ENCODE results near the gene MYO1B. TPM values are rescaled to one million over a fixed set of nuclear protein-coding genes. Genes with fewer than 3 reads are reported as not detected.

The MYO1B gene
- total and polyA plus RNA-seq, 10 of the 15 experiments (the other 5 are each of a cell fraction or from before 2014, with no cell fraction given): 0.10 to 4.2 (median 1.6) TPM

GRCh38 chr2:191345788-191346187, 100.6 kb downstream of the MYO1B start:
- in situ Hi-C loops (cut with MboI): no loop called here
- CTCF ChIA-PET: no interaction called here
- FAIRE-seq: no peak

More at GRCh38 chr2:191345788-191346187, 100.6 kb downstream of the MYO1B start:
- no peaks in the 10 kb centered on the region for H3K79me2 ChIP-seq (ENCODE audit: control insufficient read depth, insufficient read depth, low read length)
- intact Hi-C loops (cut with micrococcal nuclease; ENCODE audit: unreplicated experiment): no loop called here
- no peak for TF ChIP-seq FOXK2 (IDR thresholded peaks at IDR 0.05)
- TF ChIP-seq IRF4 (IDR thresholded peaks at IDR 0.05; ENCODE audit: low read depth, low read length): no peak
- no peak for TF ChIP-seq PRDM15 (CRISPR knock-in tag; IDR thresholded peaks at IDR 0.05)
- no peak for TF ChIP-seq EZH2 (IDR thresholded peaks at IDR 0.05; ENCODE audit: borderline replicate concordance, control insufficient read depth, low read depth, low read length)
- TF ChIP-seq, protein P1, sequence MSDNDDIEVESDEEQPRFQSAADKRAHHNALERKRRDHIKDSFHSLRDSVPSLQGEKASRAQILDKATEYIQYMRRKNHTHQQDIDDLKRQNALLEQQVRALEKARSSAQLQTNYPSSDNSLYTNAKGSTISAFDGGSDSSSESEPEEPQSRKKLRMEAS (IDR thresholded peaks at IDR 0.05; ENCODE audit: low read depth, low read length): no peak
- no peak for TF ChIP-seq TAF1 (IDR thresholded peaks at IDR 0.05; ENCODE audit: borderline replicate concordance, low read depth, low read length)
- TF ChIP-seq NFIC (IDR thresholded peaks at IDR 0.05; ENCODE audit: low read depth, low read length): no peak
- no peak for TF ChIP-seq GABPA (IDR thresholded peaks at IDR 0.05; ENCODE audit: low read depth)
- TF ChIP-seq MYC (IDR thresholded peaks at IDR 0.05; ENCODE audit: insufficient read depth, insufficient read length, insufficient replicate concordance, low read length, severe bottlenecking): no peak
- TF ChIP-seq CHD2 (IDR thresholded peaks at IDR 0.05; ENCODE audit: borderline replicate concordance, low read depth, low read length): no peak
- TF ChIP-seq RELA (IDR thresholded peaks at IDR 0.05; ENCODE audit: borderline replicate concordance, partially characterized antibody): no peak
- TF ChIP-seq BCL3 (IDR thresholded peaks at IDR 0.05; ENCODE audit: borderline replicate concordance, insufficient read depth, low read depth, low read length, poor library complexity, severe bottlenecking): no peak
- TF ChIP-seq CREB1 (IDR thresholded peaks at IDR 0.05; ENCODE audit: low read depth): no peak
- TF ChIP-seq, protein P2, sequence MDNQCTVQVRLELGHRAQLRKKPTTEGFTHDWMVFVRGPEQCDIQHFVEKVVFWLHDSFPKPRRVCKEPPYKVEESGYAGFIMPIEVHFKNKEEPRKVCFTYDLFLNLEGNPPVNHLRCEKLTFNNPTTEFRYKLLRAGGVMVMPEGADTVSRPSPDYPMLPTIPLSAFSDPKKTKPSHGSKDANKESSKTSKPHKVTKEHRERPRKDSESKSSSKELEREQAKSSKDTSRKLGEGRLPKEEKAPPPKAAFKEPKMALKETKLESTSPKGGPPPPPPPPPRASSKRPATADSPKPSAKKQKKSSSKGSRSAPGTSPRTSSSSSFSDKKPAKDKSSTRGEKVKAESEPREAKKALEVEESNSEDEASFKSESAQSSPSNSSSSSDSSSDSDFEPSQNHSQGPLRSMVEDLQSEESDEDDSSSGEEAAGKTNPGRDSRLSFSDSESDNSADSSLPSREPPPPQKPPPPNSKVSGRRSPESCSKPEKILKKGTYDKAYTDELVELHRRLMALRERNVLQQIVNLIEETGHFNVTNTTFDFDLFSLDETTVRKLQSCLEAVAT (IDR thresholded peaks at IDR 0.05): no peak
- no peak for TF ChIP-seq STAT3 (IDR thresholded peaks at IDR 0.05; ENCODE audit: low read depth, low read length)
- no peak for TF ChIP-seq JUND (IDR thresholded peaks at IDR 0.05; ENCODE audit: low read depth, low read length)
- TF ChIP-seq DPF2 (IDR thresholded peaks at IDR 0.05): no peak
- TF ChIP-seq, protein P3, sequence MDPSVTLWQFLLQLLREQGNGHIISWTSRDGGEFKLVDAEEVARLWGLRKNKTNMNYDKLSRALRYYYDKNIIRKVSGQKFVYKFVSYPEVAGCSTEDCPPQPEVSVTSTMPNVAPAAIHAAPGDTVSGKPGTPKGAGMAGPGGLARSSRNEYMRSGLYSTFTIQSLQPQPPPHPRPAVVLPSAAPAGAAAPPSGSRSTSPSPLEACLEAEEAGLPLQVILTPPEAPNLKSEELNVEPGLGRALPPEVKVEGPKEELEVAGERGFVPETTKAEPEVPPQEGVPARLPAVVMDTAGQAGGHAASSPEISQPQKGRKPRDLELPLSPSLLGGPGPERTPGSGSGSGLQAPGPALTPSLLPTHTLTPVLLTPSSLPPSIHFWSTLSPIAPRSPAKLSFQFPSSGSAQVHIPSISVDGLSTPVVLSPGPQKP (IDR thresholded peaks at IDR 0.05; ENCODE audit: low read depth, low read length): no peak
- H3K4me3 ChIP-seq: no peak overlapping the region
- no peaks in the 10 kb centered on the region for H3K36me3 ChIP-seq (ENCODE audit: control insufficient read depth in 2 of 2, insufficient read depth in 2 of 2, low read length in 1 of 2)
- ATAC-seq (no peak), DNase-seq (ENCODE audit: low read depth, low spot score) (no peak)
- no peaks in the 10 kb centered on the region for H3K27me3 ChIP-seq (replicated peaks in 1 of 2; ENCODE audit: control insufficient read depth in 2 of 2, insufficient read depth in 2 of 2, low read length in 1 of 2)
- no peak overlapping the region for H3K4me2 ChIP-seq (ENCODE audit: control insufficient read depth, insufficient read depth)
- H4K20me1 ChIP-seq (ENCODE audit: control insufficient read depth, insufficient read depth): no peaks in the 10 kb centered on the region
- no peak overlapping the region for H3K9ac ChIP-seq (ENCODE audit: control insufficient read depth, insufficient read depth, low read length)
- no peak overlapping the region for H3K27ac ChIP-seq (ENCODE audit: control insufficient read depth, insufficient read depth)
- ChIA-PET POLR2A (no interaction called here), RAD21 (ENCODE audit: unreplicated experiment) (no interaction called here), SMC1A (ENCODE audit: uncharacterized antibody, unreplicated experiment) (no interaction called here)
- H3K9me3 ChIP-seq (replicated peaks; ENCODE audit: control insufficient read depth, insufficient read depth, low read length): no peaks in the 10 kb centered on the region
- H2AFZ ChIP-seq (ENCODE audit: control insufficient read depth, low read depth, low read length): no peak overlapping the region
- BruUV-seq (replicated peaks): no TSS peak
- no peaks in the 10 kb centered on the region for H3K4me1 ChIP-seq (ENCODE audit: control insufficient read depth, insufficient read depth, low read length)

Measured in GM12878 (cell line).